Measurements from ENCODE around the gene KCND3. TPM values are rescaled to one million over a fixed set of nuclear protein-coding genes. Genes with fewer than 3 reads are reported as not detected.
A peak's percentile ranks its signal among the peaks of the same experiment; 100 is the strongest.

KCND3 gene
- total RNA-seq (ENCODE audit: low replicate concordance) = 0.09 and 5.2 TPM in 2 replicates

- peak within 1 kb of the TSS; percentile 48 for H3K4me3 ChIP-seq (ENCODE audit: low read depth, low read length)
- TF ChIP-seq CTCF (IDR thresholded peaks at IDR 0.05; ENCODE audit: insufficient read depth, low read length) = no peak
- no peak for DNase-seq (ENCODE audit: low read depth)
Observed at GRCh38 chr1:111989531-111990025, at the start of gene KCND3. Gene KCND3 (minus strand): TSS chr1:111989668.

DNA sequence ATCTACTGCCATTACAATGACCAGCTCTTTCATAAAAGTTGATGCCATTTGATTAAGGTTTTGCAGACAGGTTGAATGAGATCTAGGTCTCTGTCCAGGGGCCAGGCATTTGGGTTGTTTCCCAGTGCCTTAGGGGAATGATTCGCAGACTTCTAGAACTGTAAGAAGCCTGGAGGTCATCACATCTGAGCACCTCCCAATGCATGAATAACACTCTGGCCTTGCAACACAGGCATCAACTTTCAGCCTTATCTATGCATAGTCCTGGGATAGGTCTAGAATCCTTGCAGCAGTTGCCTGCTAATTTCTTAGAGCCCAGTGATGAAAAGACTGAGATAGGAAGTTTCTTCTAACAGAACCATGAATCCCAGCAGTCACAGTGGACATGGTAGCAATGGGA lies 44.8 kb upstream of the KCND3 start:
- no peak for TF ChIP-seq CTCF (IDR thresholded peaks at IDR 0.05; ENCODE audit: insufficient read depth, low read length)
- no peak overlapping the region for H3K4me3 ChIP-seq (ENCODE audit: low read depth, low read length)
- DNase-seq (ENCODE audit: low read depth) = no peak

DNA sequence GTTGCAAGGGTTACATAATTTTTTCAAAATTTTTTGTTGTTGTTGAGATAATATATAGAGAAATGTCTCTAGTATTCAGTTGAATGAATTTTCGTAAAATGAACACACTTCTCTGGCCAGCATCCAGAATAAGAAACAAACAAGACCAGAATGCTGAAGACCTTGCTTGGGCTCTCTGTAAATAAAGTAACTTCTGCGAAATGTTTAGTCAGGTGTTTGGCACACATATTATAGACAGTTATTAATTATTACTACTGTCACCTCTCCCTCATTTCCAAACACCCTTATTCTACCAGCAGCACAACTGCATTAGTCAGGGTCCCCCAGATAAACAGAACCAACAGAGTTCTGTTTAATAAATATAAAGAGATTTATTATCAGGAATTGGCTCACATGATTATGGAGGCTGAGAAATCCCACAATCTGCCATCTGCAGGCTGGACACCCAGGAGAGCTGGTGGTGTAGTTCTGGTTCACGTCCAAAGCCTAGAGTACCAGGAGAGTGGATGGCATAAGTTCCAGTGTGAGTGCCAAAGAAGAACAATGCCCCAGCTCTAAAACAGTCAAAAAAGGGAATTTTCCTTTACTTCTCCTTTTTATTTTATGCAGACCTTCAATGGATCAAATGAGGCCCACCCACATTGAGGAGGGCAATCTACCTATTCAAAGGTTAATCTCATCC lies 44.1 kb upstream of the KCND3 start:
- no peak overlapping the region for H3K4me3 ChIP-seq (ENCODE audit: low read depth, low read length)
- TF ChIP-seq CTCF (IDR thresholded peaks at IDR 0.05; ENCODE audit: insufficient read depth, low read length) = no peak
- no peak for DNase-seq (ENCODE audit: low read depth)

GRCh38 chr1:112030157-112030556 lies 40.7 kb upstream of the KCND3 start:
- no peak for TF ChIP-seq CTCF (IDR thresholded peaks at IDR 0.05; ENCODE audit: insufficient read depth, low read length)
- no peak for DNase-seq (ENCODE audit: low read depth)
- no peak overlapping the region for H3K4me3 ChIP-seq (ENCODE audit: low read depth, low read length)

DNA sequence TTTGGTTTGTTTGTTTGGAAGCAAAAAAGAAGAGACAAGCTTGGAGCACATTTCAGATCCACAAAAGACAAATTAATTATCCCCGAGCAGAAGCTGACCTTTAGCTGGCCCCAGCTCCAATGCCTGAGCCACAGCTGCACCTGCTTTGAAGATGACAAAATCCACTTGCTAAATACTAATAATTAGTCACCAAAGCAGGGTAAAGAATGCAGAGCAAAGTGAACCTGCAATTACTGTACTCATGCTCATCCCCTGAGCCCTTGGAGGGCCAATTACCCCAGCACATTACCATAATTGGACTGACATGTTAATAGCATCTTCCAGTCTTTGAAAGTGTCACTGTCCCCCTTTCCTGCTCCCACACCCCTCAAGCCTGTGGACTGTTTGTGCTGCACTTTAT lies 38.2 kb upstream of the KCND3 start:
- no peak for TF ChIP-seq CTCF (IDR thresholded peaks at IDR 0.05; ENCODE audit: insufficient read depth, low read length)
- DNase-seq (ENCODE audit: low read depth) = no peak
- H3K4me3 ChIP-seq (ENCODE audit: low read depth, low read length) = no peak overlapping the region

GRCh38 chr1:112026501-112026900 lies 37.0 kb upstream of the KCND3 start:
- DNase-seq (ENCODE audit: low read depth) = no peak
- H3K4me3 ChIP-seq (ENCODE audit: low read depth, low read length) = no peak overlapping the region
- TF ChIP-seq CTCF (IDR thresholded peaks at IDR 0.05; ENCODE audit: insufficient read depth, low read length) = no peak

DNA sequence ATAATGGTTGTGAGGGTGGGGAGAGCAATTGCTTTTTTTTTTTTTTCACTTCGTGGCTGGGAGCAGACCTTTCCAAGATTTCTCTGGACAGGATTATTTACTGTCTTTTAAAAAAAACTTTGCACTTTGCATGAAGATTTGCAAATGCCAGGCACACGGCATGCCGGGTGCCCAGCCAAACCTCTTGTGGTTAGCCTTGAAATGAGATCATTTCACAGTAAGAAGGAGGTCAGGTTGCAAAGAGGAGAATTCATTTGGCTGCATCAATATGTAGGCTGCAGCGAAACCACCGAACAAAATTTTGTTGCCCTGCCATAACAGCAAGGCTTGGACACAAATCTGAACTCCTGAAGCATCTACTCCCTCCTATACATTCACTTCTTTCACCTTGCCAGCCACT lies 36.5 kb upstream of the KCND3 start:
- no peak for TF ChIP-seq CTCF (IDR thresholded peaks at IDR 0.05; ENCODE audit: insufficient read depth, low read length)
- DNase-seq (ENCODE audit: low read depth) = no peak
- H3K4me3 ChIP-seq (ENCODE audit: low read depth, low read length) = no peak overlapping the region
